ENCODE data around the gene ZC2HC1C. TPM values are rescaled to one million over a fixed set of nuclear protein-coding genes. Genes with fewer than 3 reads are reported as not detected.

The ZC2HC1C gene
- total RNA-seq, 2 donors from 2014 or later: 4.8 to 10.5 TPM

GRCh38 chr14:75032939-75033338 lies 36.5 kb upstream of the ZC2HC1C start:
- no peaks in the 10 kb centered on the region for H3K4me1 ChIP-seq
- no peaks in the 10 kb centered on the region for H3K9me3 ChIP-seq
- no peak overlapping the region for H3K27ac ChIP-seq
- H3K36me3 ChIP-seq: peaks cover 60% of the 10 kb centered on the region
- no peaks in the 10 kb centered on the region for H3K27me3 ChIP-seq
- DNase-seq (ENCODE audit: low spot score): no peak
- no peak overlapping the region for H3K4me3 ChIP-seq
- TF ChIP-seq CTCF (IDR thresholded peaks at IDR 0.05): no peak

- DNase-seq (ENCODE audit: low spot score): no peak
- Histone ChIP-seq H3K36me3 (peaks cover 39% of the 10 kb centered on the region), H3K27me3 (no peaks in the 10 kb centered on the region), H3K27ac (no peak overlapping the region), H3K9me3 (no peaks in the 10 kb centered on the region), H3K4me1 (peaks cover 0 to 4% of the 10 kb centered on the region in 2 donors), H3K4me3 (no peak overlapping the region)
- no peak for TF ChIP-seq CTCF (IDR thresholded peaks at IDR 0.05)
Measured at GRCh38 chr14:75040507-75040906, 28.9 kb upstream of the ZC2HC1C start.

DNA sequence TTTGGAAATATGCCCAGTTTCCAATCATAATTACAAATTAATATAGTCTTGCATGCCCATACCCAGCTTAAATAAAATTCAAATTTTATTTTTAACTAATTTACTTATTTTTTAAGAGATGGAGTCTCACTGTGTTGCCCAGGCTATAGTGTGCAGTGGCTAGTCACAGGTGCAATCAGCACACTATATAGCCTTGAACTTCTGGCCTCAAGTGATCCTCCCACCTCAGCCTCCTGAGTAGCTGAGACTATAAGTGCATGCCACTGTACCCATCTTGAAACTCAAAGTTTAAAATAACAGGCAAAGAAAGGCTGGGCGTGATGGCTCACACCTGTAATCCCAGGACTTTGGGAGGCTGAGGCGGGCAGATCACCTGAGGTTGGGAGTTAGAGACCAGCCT lies 28.5 kb upstream of the ZC2HC1C start:
- TF ChIP-seq CTCF (IDR thresholded peaks at IDR 0.05): no peak
- Histone ChIP-seq H3K4me1 (peaks cover 0 to 4% of the 10 kb centered on the region in 2 donors), H3K36me3 (peaks cover 39% of the 10 kb centered on the region)

DNA sequence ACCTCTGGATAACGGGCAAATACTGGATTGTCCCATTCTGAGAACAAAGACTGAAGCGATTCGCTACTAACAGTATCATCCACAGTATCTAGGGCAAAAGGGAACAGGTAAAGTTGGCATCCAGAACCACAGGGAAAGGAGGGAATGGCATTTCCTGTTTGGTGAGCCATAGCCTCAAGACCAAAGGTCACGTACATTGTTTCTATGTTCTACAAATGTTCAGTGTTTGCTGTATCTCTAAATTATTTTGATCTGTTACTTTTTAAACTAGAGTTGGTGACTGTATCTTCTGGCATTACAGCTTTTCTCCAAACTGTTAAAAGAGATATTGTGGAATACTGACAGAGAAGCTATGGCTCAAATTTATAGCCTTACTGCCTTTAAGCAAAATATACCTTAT lies 27.8 kb upstream of the ZC2HC1C start:
- Histone ChIP-seq H3K4me1 (peaks cover 0 to 4% of the 10 kb centered on the region in 2 donors), H3K9me3 (no peaks in the 10 kb centered on the region), H3K27me3 (no peaks in the 10 kb centered on the region), H3K4me3 (no peak overlapping the region), H3K36me3 (peaks cover 39% of the 10 kb centered on the region), H3K27ac (no peak overlapping the region)
- no peak for DNase-seq (ENCODE audit: low spot score)
- no peak for TF ChIP-seq CTCF (IDR thresholded peaks at IDR 0.05)

More for the DNA sequence above, 28.5 kb upstream of the ZC2HC1C start:
- no peak for DNase-seq (ENCODE audit: low spot score)
- no peak overlapping the region for H3K27ac ChIP-seq
- no peaks in the 10 kb centered on the region for H3K27me3 ChIP-seq
- H3K9me3 ChIP-seq: no peaks in the 10 kb centered on the region
- H3K4me3 ChIP-seq: no peak overlapping the region

GRCh38 chr14:75042035-75042434 lies 27.4 kb upstream of the ZC2HC1C start:
- no peak for TF ChIP-seq CTCF (IDR thresholded peaks at IDR 0.05)
- Histone ChIP-seq H3K9me3 (no peaks in the 10 kb centered on the region), H3K27me3 (no peaks in the 10 kb centered on the region), H3K4me3 (no peak overlapping the region), H3K4me1 (peaks cover 0 to 4% of the 10 kb centered on the region in 2 donors), H3K27ac (no peak overlapping the region), H3K36me3 (peaks cover 39% of the 10 kb centered on the region)
- DNase-seq (ENCODE audit: low spot score): no peak

- no peak for TF ChIP-seq CTCF (IDR thresholded peaks at IDR 0.05)
Measured at GRCh38 chr14:75044322-75044721, 25.1 kb upstream of the ZC2HC1C start.

More at GRCh38 chr14:75044322-75044721, 25.1 kb upstream of the ZC2HC1C start:
- H3K36me3 ChIP-seq: peaks cover 20% of the 10 kb centered on the region
- H3K9me3 ChIP-seq: no peaks in the 10 kb centered on the region
- no peak overlapping the region for H3K27ac ChIP-seq
- peaks cover 0 to 13% of the 10 kb centered on the region in 2 donors for H3K4me1 ChIP-seq
- H3K27me3 ChIP-seq: no peaks in the 10 kb centered on the region
- no peak for DNase-seq (ENCODE audit: low spot score)
- no peak overlapping the region for H3K4me3 ChIP-seq

Measured in right atrium auricular region (tissue), 2 donors.